Effector CD4-positive, alpha-beta T cell (primary cell): ENCODE results near the gene CEP83.
"Not testable (repeated sequence)": the region's sequence is repeated elsewhere in the genome, so short reads cannot be mapped to it uniquely, and the experiment has no call there.

Experiments
- DNase-seq: peaks from one replicate; pipeline ENCODE4 v3.0.0-alpha.2; 2020

Gene CEP83

DNA sequence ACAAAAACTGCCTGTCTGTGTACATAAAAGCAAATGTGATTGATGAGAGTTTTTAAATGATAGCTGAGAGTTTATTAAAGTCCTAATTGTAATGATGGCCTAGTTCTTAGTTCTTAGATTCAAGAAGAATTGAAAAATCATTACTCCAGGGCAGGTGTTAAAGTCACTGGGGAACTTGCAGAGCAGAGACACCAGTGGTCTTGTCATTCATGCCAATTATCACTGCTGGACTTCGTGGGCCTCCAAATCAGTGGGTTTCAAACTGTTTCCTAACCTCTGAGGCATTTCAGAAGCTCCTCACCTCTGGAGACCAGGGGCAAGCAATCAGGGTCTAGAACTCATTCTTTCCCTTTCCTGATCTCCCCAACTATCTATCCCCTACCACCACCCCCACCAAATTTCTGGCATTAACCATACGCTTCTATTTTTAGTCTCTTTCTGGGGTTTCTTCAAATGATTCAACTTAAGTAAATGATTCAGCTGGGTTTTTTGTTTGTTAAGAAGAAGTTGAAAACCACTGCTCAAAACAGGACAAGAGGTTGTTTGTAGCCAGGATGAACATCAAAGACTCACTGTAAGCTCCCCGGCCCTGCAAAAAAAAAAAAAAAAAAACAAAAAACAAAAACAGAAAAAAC lies 80.1 kb downstream of the CEP83 start:
- DNase-seq: no peak

GRCh38 chr12:94377599-94377998 lies 82.1 kb downstream of the CEP83 start:
- DNase-seq: no peak

DNA sequence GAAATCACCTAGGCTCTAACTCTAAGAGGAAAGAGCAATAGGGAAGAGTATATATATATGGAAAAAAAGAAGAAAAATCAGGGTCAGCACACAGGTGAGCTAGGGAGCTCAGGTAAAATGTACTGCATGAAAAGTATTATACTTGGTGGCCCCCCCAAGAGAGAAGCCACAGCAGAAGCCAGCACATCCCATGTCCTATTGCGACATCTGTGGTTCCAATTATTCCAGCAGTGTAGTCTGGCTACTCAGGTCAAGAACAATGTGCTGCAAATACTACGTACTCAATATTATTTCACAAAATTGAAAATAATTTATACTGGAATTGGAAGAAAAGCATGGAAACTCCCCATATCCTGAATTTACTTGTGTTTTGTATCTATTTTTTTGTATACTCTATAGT lies 85.5 kb downstream of the CEP83 start:
- DNase-seq: no peak

- DNase-seq: no peak
Observed at GRCh38 chr12:94372461-94372860, 87.2 kb downstream of the CEP83 start.

GRCh38 chr12:94362653-94363052 lies 97.0 kb downstream of the CEP83 start:
- DNase-seq: no peak

DNA sequence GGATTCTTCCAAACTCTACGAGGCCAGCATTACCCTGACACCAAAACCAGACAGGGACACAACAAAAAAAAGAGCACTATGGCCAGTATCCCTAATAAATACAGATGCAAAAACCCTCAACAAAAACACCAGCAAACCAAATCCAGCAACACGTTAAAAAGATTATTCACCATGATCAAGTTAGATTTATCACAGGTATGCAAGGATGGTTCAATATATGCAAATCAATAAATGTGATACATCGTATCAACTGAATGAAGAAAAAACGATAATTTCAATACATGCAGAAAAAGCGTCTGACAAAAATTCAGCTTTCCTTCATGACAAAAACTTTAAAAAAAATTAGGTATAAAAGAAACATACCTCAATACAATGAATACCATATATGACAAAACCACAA lies 99.9 kb downstream of the CEP83 start:
- DNase-seq: no peak

DNA sequence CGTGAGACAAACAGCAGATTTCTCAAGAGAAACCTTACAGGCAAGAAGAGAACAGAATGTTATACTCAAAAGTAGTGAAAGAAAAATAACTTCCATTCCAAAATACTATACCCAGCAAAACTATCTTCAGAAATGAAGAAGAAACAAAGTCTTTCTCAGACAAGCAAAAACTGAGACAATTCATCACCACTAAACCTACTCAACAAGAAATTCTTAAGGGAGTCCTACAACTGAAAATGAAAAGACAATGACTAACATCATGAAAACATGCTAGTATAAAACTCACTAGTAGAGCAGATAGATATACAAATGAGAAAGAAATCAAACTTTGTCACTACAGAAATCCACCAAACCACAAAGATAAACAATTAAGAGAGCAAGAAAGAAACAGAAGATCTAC lies 106.5 kb downstream of the CEP83 start:
- DNase-seq: no peak

DNA sequence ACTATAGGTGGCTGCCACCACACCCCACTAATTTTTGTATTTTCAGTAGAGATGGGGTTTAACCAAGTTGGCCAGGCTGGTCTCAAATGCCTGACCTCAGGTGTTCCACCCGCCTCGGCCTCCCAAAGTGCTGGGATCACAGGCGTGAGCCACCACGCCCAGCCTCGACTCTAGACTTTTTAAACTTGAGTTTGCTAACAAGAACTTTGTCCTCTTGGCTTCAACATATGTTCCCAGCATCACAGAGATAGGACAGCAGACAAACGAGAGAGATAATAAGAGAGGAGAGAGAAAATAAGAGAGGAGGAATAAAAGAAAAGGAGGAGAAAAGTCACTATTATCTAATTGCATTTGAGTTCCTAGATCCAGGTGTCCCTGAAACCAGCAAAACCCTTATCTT lies 119.1 kb downstream of the CEP83 start:
- DNase-seq: no peak

DNA sequence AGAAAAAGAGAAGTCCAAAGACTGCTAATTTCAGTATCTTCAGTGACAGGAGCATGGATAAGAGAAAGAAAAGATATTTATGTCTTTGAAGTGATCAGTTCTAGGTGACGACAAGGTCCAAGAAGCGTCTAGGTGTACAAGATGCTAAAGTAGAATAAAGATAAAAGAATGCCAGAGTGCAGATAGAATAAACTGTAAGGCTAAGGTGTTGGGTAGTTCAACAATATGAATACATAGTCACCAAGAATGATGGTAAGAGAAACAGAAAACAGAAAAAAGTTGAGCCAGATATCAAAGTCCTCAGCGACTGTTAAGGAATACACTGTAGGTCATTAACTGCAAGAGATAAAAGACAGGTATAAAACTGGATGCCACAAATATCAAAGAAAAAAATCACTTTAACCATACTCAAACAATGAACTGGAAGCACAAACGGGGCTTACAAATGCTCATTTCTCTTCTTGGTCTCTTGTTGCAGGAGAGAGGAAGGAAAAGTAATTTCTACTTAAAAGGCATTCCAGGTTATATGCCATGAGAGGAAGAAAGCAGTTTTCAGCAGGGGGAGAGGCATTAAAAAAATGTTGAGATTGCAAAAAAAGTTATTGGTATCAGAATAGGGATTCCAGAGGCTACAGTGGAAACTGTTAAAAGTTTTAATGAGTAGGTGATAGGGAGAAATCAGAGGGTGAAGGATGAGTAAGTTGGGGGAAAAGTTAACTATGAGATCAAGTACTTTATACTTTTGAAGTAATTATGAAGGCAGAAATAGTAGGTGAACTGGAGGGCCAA lies 121.5 kb downstream of the CEP83 start:
- no peak for DNase-seq

DNA sequence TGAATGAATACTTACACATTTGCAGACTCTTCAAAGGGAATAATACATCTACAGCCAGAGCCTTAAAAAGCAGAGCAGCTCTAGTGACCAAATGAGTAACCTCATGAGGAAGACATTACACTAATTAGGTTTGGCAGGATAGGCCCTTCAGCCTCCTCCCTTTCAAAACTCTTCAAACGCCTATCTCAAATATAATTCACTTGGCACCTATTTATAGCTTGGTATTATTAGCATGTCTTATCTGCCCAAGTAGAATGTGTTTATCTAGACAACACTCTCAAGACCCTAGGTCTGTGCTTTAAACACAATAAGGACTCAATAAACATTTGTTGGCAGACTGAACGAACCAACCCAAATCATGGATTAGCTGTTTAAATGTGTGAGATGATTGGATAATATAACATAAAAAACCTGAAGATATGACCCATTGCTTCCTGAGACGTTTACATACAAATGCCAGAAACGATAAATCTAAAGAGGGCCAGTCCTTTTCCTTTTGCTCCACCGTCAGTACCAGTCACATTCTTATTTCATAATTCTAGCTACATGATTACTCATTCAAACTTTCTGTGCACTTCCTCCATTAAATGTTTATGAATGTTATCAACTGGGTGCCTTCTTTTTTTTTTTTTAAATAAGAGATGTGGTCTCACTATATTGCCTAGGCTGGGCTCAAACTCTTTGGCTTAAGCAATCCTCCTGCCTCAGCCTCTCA lies 123.3 kb downstream of the CEP83 start:
- DNase-seq: no peak

- DNase-seq: no peak
Observed at GRCh38 chr12:94333396-94333795, 126.3 kb downstream of the CEP83 start.

- DNase-seq: no peak
Observed at GRCh38 chr12:94329366-94329765, 130.3 kb downstream of the CEP83 start.

DNA sequence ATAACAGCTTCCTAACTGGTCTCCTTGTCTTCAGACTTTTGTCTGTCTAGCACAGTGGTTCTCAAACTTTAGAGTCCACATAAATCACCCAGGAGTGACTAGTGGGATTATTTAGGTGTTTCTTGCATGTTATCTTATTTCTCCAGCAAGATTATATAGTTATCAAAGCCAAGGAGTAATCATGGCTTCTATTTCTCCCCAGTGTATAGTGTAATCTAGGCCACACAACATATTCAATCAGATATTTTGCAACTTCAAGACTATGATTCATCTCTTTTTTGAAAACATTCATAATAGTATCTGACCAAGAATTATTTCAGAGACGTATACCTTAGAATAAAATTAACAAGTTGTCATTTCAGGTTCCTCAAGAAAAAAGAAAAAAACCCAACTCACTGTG lies 131.9 kb downstream of the CEP83 start:
- no peak for DNase-seq

- DNase-seq: no peak
Observed at GRCh38 chr12:94326727-94327126, 132.9 kb downstream of the CEP83 start.

- no peak for DNase-seq
Observed at GRCh38 chr12:94326234-94326633, 133.4 kb downstream of the CEP83 start.

- DNase-seq: no peak
Observed at GRCh38 chr12:94322346-94322745, 137.3 kb downstream of the CEP83 start.

GRCh38 chr12:94320109-94320508 lies 139.6 kb downstream of the CEP83 start:
- DNase-seq: no peak

DNA sequence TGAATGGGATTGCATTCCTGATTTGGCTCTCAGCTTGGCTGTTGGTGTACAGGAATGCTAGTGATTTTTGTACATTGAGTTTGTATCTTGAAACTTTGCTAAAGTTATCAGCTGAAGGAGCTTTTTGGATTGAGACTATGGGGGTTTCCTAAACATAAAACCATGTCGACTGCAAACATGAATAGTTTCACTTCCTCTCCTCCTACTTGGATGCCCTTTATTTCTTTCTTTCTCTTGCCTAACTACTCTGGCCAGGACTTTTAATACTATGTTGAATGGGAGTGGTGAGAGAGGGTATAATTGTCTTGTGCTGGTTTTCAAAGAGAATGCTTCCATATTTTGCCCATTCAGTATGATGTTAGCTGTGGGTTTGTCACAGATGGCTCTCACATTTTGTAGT lies 141.5 kb downstream of the CEP83 start:
- DNase-seq: no peak

- DNase-seq: not testable (repeated sequence)
Observed at GRCh38 chr12:94316600-94316999, 143.1 kb downstream of the CEP83 start.

DNA sequence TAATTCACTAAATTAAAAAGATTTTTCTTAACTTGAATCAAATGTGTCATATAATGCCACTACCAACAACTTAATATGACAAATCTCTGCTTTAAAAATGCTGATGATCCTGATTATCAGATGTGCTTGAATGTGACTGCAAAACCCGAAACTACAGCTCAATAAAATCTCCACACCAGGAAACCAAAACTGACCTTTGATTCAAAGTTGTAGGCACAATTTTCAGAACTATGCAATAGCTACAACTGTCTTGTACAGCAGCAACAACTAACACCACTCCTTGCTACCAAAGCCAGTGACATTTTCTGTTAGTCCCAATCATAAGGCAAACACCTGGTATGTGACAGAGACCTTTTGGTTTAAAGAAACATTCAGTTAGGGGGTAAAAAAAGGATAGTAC lies 147.3 kb downstream of the CEP83 start:
- no peak for DNase-seq

DNA sequence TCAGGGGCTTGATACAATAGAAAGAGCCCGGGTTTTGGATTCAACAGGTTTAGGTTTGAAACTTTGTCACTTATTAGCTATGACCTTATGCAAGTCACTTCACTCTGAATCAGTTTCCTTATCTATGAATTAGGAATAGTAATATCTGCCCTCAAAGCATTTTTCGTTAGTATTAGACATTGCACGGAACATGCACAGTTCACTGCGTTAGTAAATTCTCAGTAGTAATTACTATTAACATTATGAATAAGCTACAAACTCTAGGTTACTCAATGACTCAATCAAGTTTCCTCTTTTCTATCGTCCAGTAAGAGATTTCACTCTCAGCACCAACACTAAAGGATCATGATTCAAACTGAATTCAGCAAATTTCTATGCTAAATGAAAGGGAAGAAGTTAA lies 150.3 kb downstream of the CEP83 start:
- DNase-seq: no peak

DNA sequence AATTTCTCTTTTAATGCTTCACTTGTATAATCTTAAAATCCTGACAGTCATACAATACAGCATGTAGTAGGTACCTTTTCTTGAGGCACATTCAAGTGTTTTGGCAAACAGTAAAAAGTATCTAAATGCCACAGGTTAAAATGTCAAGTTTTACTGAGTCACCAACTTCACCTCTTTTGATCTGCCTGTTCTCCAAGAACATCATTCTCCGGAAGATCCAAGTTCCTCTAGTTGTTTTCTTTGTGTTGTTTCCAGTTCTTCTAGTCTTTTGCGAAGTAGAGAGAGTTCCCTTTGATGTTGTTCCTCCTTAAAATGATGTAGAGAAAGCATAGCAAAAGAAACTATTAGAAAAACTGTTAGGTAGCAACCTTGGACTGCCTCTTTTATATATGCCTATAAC lies 151.1 kb downstream of the CEP83 start:
- DNase-seq: no peak

- no peak for DNase-seq
Observed at GRCh38 chr12:94305130-94305957, 154.3 kb downstream of the CEP83 start.
